IMR-90 (cell line): Measurements from ENCODE around the gene EFCAB8.

Source experiments
- BHLHE40 ChIP-seq: fragments of 150-350 bp; IDR thresholded peaks from 2 replicates; pipeline ENCODE4 v1.6.1; 2016; ENCODE audit warnings: mild to moderate bottlenecking, low read depth, low read length
- CEBPB ChIP-seq: IDR thresholded peaks from 2 replicates; pipeline ENCODE4 v1.6.1; 2012; ENCODE audit warnings: low read depth, low read length, improper control_type of control experiment
- CHD1 ChIP-seq: IDR thresholded peaks from 2 replicates; pipeline ENCODE4 v1.6.1; 2012; ENCODE audit warnings: low read depth, low read length, improper control_type of control experiment
- FOS ChIP-seq: fragments of 150-350 bp; IDR thresholded peaks from 2 replicates; pipeline ENCODE4 v1.6.1; 2016; ENCODE audit warnings: low read depth, low read length
- MAFK ChIP-seq: IDR thresholded peaks from 2 replicates; pipeline ENCODE4 v1.6.1; 2012; ENCODE audit warnings: low read depth, low read length, improper control_type of control experiment
- MXI1 ChIP-seq: IDR thresholded peaks from 2 replicates; pipeline ENCODE4 v1.6.1; 2012; ENCODE audit warnings: low read depth, mild to moderate bottlenecking, low read length, moderate library complexity, borderline replicate concordance
- POLR2A ChIP-seq: IDR thresholded peaks from 2 replicates; pipeline ENCODE4 v1.6.1; 2012; ENCODE audit warnings: mild to moderate bottlenecking, low read depth, low read length
- RCOR1 ChIP-seq: IDR thresholded peaks from 2 replicates; pipeline ENCODE4 v1.6.1; 2012; ENCODE audit warnings: mild to moderate bottlenecking, low read length, improper control_type of control experiment; ENCODE audit not compliant: insufficient replicate concordance
- SMC3 ChIP-seq: fragments of 150-350 bp; IDR thresholded peaks from 2 replicates; pipeline ENCODE4 v1.6.1; 2016; ENCODE audit warnings: low read depth, mild to moderate bottlenecking, antibody characterized with exemption, low read length, moderate library complexity
- TF ChIP-seq, protein P1 (sequence below): conservative IDR thresholded peaks from 2 replicates; pipeline ENCODE4 v1.5.1; 2012; ENCODE audit warnings: mild to moderate bottlenecking, low read depth, low read length, improper control_type of control experiment
- TF ChIP-seq, protein P2 (sequence below): fragments of 150-350 bp; IDR thresholded peaks from 2 replicates; pipeline ENCODE4 v1.6.1; 2016; ENCODE audit warnings: low read depth, mild to moderate bottlenecking, low read length, moderate library complexity, borderline replicate concordance

DNA sequence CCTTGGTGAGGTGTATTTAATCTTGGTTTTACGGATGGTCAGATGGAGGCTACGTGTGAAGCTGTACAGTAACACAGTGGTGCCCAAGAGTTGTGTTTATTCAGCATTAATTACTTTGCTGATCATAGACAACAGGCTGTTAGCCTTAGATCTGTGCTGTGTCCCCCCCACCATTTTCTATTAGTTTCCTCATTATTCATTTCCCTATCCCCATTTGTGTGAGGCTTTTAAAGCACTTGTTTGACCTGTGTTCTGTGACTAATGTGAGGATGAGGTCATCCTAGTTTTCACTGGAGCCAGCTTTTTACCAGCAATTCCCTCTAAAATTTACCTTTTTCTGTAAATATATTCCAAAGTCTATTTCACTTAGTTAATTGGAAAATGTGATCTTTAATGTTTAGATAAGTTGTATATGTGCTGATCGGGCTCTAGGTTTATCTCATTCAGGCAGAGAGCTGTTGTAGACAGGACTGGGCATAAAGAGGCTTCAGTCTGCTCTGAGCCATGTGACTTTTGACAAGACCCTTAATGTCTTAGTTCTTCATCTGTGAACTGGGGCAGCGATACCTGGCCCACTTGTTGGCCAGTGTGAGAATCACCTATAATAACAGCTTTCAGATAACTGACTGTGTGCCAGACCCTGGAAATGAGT, 30.6 kb upstream of the EFCAB8 start:
- TF ChIP-seq MXI1 (no peak), RCOR1 (no peak), BHLHE40 (no peak), MAFK (no peak), SMC3 (no peak), POLR2A (no peak), CHD1 (no peak), CEBPB (no peak), FOS (no peak)
- TF ChIP-seq, protein P1, sequence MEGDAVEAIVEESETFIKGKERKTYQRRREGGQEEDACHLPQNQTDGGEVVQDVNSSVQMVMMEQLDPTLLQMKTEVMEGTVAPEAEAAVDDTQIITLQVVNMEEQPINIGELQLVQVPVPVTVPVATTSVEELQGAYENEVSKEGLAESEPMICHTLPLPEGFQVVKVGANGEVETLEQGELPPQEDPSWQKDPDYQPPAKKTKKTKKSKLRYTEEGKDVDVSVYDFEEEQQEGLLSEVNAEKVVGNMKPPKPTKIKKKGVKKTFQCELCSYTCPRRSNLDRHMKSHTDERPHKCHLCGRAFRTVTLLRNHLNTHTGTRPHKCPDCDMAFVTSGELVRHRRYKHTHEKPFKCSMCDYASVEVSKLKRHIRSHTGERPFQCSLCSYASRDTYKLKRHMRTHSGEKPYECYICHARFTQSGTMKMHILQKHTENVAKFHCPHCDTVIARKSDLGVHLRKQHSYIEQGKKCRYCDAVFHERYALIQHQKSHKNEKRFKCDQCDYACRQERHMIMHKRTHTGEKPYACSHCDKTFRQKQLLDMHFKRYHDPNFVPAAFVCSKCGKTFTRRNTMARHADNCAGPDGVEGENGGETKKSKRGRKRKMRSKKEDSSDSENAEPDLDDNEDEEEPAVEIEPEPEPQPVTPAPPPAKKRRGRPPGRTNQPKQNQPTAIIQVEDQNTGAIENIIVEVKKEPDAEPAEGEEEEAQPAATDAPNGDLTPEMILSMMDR = no peak
- TF ChIP-seq, protein P2, sequence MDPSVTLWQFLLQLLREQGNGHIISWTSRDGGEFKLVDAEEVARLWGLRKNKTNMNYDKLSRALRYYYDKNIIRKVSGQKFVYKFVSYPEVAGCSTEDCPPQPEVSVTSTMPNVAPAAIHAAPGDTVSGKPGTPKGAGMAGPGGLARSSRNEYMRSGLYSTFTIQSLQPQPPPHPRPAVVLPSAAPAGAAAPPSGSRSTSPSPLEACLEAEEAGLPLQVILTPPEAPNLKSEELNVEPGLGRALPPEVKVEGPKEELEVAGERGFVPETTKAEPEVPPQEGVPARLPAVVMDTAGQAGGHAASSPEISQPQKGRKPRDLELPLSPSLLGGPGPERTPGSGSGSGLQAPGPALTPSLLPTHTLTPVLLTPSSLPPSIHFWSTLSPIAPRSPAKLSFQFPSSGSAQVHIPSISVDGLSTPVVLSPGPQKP = no peak
